ENCODE results near the gene OR2T2.
"Not testable (repeated sequence)": the region's sequence is repeated elsewhere in the genome, so short reads cannot be mapped to it uniquely, and the experiment has no call there.

The OR2T2 gene

GRCh38 chr1:248417854-248418253 is 27.6 kb upstream of the OR2T2 start:
- no peak for ATAC-seq
- TF ChIP-seq CSDC2 (CRISPR knock-in tag; IDR thresholded peaks at IDR 0.05) (no peak), ZC3H10 (CRISPR knock-in tag; IDR thresholded peaks at IDR 0.05) (no peak), ARNTL (CRISPR knock-in tag; IDR thresholded peaks at IDR 0.05; ENCODE audit: borderline replicate concordance, low read depth) (no peak), SNAI2 (CRISPR knock-in tag; IDR thresholded peaks at IDR 0.05) (no peak)

GRCh38 chr1:248421384-248421783 is 24.1 kb upstream of the OR2T2 start:
- TF ChIP-seq CSDC2 (CRISPR knock-in tag; IDR thresholded peaks at IDR 0.05) (no peak), GLIS3 (CRISPR knock-in tag; IDR thresholded peaks at IDR 0.05) (no peak), PATZ1 (CRISPR knock-in tag; IDR thresholded peaks at IDR 0.05; ENCODE audit: borderline replicate concordance) (no peak), CSRNP3 (CRISPR knock-in tag; IDR thresholded peaks at IDR 0.05) (no peak)
- ATAC-seq = no peak

GRCh38 chr1:248427526-248428191 is 17.8 kb upstream of the OR2T2 start:
- not testable (repeated sequence) for ATAC-seq

GRCh38 chr1:248428192-248428533 is 17.3 kb upstream of the OR2T2 start:
- not testable (repeated sequence) for ATAC-seq

GRCh38 chr1:248431683-248432082 is 13.8 kb upstream of the OR2T2 start:
- ATAC-seq = not testable (repeated sequence)

- not testable (repeated sequence) for ATAC-seq
These were observed 13.2 kb upstream of the OR2T2 start for GRCh38 chr1:248432201-248432600.

GRCh38 chr1:248433811-248434415 is 11.5 kb upstream of the OR2T2 start:
- ATAC-seq = peak; percentile 33; the same call in 1 of the 3 replicates

GRCh38 chr1:248434913-248435312 is 10.5 kb upstream of the OR2T2 start:
- not testable (repeated sequence) for ATAC-seq

- ATAC-seq = not testable (repeated sequence)
These were observed 9.1 kb upstream of the OR2T2 start for GRCh38 chr1:248436303-248436702.

GRCh38 chr1:248438668-248439067 is 6.8 kb upstream of the OR2T2 start:
- not testable (repeated sequence) for ATAC-seq

- ATAC-seq = not testable (repeated sequence)
These were observed 6.2 kb upstream of the OR2T2 start for GRCh38 chr1:248439283-248439682.

GRCh38 chr1:248442500-248443277 is 2.7 kb upstream of the OR2T2 start:
- not testable (repeated sequence) for ATAC-seq

GRCh38 chr1:248444603-248445002 is 834 bp upstream of the OR2T2 start:
- ATAC-seq = not testable (repeated sequence)

GRCh38 chr1:248448409-248449074 is 3.1 kb downstream of the OR2T2 start:
- not testable (repeated sequence) for ATAC-seq

GRCh38 chr1:248449821-248450465 is 4.5 kb downstream of the OR2T2 start:
- ATAC-seq = not testable (repeated sequence)

- not testable (repeated sequence) for ATAC-seq
These were observed 5.2 kb downstream of the OR2T2 start for GRCh38 chr1:248450466-248451145.

Measured in SK-N-SH treated with all-trans-retinoic acid at 6 μM for 48 hours (cell line).